ENCODE results near the gene ARHGAP23. TPM values are rescaled to one million over a fixed set of nuclear protein-coding genes. Genes with fewer than 3 reads are reported as not detected.
A peak's percentile ranks its signal among the peaks of the same experiment; 100 is the strongest.

Gene ARHGAP23, protein sequence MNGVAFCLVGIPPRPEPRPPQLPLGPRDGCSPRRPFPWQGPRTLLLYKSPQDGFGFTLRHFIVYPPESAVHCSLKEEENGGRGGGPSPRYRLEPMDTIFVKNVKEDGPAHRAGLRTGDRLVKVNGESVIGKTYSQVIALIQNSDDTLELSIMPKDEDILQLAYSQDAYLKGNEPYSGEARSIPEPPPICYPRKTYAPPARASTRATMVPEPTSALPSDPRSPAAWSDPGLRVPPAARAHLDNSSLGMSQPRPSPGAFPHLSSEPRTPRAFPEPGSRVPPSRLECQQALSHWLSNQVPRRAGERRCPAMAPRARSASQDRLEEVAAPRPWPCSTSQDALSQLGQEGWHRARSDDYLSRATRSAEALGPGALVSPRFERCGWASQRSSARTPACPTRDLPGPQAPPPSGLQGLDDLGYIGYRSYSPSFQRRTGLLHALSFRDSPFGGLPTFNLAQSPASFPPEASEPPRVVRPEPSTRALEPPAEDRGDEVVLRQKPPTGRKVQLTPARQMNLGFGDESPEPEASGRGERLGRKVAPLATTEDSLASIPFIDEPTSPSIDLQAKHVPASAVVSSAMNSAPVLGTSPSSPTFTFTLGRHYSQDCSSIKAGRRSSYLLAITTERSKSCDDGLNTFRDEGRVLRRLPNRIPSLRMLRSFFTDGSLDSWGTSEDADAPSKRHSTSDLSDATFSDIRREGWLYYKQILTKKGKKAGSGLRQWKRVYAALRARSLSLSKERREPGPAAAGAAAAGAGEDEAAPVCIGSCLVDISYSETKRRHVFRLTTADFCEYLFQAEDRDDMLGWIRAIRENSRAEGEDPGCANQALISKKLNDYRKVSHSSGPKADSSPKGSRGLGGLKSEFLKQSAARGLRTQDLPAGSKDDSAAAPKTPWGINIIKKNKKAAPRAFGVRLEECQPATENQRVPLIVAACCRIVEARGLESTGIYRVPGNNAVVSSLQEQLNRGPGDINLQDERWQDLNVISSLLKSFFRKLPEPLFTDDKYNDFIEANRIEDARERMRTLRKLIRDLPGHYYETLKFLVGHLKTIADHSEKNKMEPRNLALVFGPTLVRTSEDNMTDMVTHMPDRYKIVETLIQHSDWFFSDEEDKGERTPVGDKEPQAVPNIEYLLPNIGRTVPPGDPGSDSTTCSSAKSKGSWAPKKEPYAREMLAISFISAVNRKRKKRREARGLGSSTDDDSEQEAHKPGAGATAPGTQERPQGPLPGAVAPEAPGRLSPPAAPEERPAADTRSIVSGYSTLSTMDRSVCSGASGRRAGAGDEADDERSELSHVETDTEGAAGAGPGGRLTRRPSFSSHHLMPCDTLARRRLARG (N-terminal part only)
- total RNA-seq, result 53.8 and 66.1 TPM in 2 replicates

DNA sequence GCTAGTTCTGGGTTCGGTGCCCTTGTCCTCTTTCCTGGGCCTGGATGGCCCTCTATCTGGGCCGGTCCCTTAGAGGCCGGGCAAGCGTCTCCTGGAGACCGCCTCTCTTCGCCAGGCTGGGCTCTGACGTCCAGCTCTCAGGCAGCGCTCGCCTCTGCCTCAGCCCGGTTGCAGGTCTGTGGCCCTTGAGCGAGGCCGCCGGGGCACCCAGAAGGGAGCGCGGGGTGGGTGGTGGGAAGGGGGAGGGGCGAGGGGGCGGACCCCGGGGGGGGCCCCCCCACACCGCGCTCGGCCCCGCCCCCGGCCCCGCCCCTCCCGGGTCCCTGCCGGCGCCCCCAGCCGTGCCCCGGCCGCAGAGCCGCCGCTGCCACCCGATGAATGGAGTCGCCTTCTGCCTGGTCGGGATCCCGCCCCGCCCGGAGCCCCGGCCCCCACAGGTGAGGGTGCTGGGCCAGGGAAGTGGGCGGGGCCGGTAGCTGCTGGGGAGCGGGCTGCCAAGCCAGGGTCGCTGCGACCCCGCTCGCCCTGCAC, at the start of gene ARHGAP23:
Gene ARHGAP23, plus strand, starts transcription at position 353 of the 531 bp plus-strand sequence. Its CDS starts 22 bp downstream, at position 375.
- peak within 1 kb of the TSS; percentile 82 for H3K4me3 ChIP-seq (ENCODE audit: low read depth, low read length)
- TF ChIP-seq, protein P1, sequence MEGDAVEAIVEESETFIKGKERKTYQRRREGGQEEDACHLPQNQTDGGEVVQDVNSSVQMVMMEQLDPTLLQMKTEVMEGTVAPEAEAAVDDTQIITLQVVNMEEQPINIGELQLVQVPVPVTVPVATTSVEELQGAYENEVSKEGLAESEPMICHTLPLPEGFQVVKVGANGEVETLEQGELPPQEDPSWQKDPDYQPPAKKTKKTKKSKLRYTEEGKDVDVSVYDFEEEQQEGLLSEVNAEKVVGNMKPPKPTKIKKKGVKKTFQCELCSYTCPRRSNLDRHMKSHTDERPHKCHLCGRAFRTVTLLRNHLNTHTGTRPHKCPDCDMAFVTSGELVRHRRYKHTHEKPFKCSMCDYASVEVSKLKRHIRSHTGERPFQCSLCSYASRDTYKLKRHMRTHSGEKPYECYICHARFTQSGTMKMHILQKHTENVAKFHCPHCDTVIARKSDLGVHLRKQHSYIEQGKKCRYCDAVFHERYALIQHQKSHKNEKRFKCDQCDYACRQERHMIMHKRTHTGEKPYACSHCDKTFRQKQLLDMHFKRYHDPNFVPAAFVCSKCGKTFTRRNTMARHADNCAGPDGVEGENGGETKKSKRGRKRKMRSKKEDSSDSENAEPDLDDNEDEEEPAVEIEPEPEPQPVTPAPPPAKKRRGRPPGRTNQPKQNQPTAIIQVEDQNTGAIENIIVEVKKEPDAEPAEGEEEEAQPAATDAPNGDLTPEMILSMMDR (IDR thresholded peaks at IDR 0.05; ENCODE audit: insufficient read depth, low read depth, low read length), result no peak
- DNase-seq (ENCODE audit: low read depth), result peak; percentile 83

DNA sequence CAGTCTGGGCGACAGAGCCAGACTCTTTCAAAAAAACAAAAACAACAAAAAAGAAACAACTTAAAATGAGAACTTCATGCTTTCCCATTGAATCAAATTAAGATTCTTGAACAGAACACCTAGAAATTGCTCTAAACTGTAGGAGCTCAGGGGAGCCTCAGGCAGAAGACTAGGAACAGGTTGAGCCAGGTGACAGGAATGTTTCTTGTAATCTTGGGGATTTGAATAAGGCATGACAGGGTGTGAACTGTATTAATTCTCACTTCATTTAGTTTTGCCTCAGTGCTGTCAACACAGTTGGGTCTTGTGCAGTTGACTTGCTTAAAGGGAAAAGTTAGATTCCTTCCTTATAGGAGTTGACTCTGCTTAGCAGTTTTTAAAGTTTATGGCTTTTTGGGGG, 48.8 kb upstream of the ARHGAP23 start:
- no peak for DNase-seq (ENCODE audit: low read depth)
- TF ChIP-seq, protein P1 (IDR thresholded peaks at IDR 0.05; ENCODE audit: insufficient read depth, low read depth, low read length), result no peak
- H3K4me3 ChIP-seq (ENCODE audit: low read depth, low read length), result no peak overlapping the region

DNA sequence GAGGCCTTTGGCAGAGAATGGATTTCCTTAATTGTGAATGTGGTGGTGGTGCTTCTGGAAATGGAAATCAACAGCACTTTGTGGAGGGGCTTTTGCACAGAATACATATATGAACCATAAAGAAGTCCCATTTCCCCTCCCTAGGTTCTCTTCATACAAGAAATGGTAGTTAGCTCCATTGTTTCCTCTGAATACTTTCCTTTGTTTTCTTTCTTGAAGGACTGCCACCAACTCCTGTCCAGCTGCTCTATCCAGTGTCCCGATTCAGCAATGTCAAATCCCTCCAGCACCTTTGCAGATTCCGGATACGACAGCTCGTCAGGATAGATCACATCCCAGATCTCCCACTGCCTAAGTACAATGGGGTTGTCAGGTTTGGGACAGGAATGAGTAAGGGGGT, 33.2 kb upstream of the ARHGAP23 start:
- TF ChIP-seq, protein P1 (IDR thresholded peaks at IDR 0.05; ENCODE audit: insufficient read depth, low read depth, low read length), result no peak
- H3K4me3 ChIP-seq (ENCODE audit: low read depth, low read length), result no peak overlapping the region
- DNase-seq (ENCODE audit: low read depth), result no peak

DNA sequence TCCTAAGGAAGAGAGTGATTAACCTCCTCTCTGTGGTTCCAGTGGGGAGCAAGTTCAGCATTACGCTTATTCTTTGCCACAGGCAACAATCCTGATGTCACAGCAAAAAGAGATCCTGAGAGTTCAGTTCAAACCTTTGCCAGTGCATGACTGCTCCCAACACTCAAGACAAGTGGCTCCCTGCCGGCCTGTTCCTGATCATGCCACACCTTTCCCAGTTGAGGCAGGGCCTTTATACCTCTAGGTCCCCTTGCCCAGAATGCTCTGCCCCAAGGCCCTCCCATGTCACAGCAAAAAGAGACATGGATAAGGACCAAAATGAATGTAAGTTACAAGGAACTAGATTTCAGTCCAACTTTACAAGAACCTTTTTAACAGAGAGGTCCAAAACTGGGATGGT, 31.0 kb upstream of the ARHGAP23 start:
- DNase-seq (ENCODE audit: low read depth), result no peak
- TF ChIP-seq, protein P1 (IDR thresholded peaks at IDR 0.05; ENCODE audit: insufficient read depth, low read depth, low read length), result no peak
- H3K4me3 ChIP-seq (ENCODE audit: low read depth, low read length), result no peak overlapping the region

DNA sequence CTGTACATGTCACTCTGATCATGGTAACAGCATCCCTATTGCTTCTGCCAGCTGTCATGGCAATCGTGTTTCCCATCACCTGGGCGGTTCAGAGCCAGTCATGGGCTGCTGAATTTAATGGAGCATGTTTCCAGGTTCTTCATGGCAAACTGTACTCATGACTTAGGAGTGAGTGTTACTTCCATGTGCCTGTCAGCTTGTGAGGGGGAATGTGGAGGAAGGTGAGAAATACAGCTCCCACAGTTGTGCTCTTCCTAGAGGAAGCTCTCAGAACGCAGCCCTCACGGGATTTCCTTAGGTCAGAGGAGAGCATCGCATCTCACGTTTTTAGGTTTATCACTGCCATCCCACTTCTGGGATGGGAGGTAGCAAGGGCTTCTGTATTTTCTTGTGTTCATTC, 28.0 kb upstream of the ARHGAP23 start:
- TF ChIP-seq, protein P1 (IDR thresholded peaks at IDR 0.05; ENCODE audit: insufficient read depth, low read depth, low read length), result no peak
- H3K4me3 ChIP-seq (ENCODE audit: low read depth, low read length), result no peak overlapping the region
- DNase-seq (ENCODE audit: low read depth), result no peak

DNA sequence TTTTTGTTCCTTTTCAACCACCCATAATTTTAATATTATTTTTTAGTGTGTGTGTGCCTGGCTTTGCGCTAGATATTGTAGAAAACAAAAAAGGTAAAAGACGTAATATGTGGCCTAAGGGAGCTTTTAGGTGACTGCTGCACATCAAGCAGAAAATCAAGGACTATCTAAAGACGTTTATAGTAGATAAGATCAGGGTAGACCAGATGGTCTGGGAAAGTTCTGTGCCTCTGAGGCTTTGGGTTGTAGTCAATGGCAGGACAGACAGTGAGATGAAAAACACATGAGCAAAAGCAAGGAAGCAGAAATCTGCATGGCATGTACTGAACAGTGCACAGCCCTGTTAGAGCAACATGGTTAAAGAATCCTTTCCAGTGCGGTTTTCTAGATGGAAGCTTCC, 26.8 kb upstream of the ARHGAP23 start:
- TF ChIP-seq, protein P1 (IDR thresholded peaks at IDR 0.05; ENCODE audit: insufficient read depth, low read depth, low read length), result no peak
- H3K4me3 ChIP-seq (ENCODE audit: low read depth, low read length), result no peak overlapping the region
- DNase-seq (ENCODE audit: low read depth), result no peak
